HL-60 (cell line): ENCODE measurements around the gene ITGA7.

Experiments used
- SPI1 ChIP-seq: IDR thresholded peaks from 2 replicates; pipeline ENCODE4 v1.6.1; 2012; ENCODE audit warnings: low read depth, mild to moderate bottlenecking, borderline replicate concordance
- TF ChIP-seq, protein P1 (sequence below): IDR thresholded peaks from one replicate; pipeline ENCODE4 v1.5.1; 2011; ENCODE audit warnings: low read length, control low read depth, inconsistent platforms; ENCODE audit not compliant: insufficient read depth

DNA sequence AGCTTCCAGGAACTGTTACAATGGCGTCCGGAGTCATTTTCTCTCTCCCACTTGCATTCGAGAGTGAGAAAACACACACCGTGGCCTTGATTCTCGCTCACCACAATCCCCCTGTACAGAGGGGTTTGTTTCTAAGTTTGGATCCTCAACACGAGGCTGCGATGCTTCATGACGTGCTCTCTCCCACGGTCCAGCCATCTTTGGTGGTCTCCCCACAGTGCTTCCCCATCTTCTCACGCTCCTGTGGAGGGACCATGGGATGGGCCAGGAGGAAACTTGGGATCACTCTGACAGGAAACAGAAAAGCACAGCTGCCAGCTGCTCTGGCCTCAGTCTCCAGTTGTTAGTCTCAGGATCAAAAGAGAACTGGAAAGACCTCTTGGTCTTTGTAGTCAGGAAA is 42.9 kb downstream of the ITGA7 start:
- no peak for TF ChIP-seq SPI1
- TF ChIP-seq, protein P1, sequence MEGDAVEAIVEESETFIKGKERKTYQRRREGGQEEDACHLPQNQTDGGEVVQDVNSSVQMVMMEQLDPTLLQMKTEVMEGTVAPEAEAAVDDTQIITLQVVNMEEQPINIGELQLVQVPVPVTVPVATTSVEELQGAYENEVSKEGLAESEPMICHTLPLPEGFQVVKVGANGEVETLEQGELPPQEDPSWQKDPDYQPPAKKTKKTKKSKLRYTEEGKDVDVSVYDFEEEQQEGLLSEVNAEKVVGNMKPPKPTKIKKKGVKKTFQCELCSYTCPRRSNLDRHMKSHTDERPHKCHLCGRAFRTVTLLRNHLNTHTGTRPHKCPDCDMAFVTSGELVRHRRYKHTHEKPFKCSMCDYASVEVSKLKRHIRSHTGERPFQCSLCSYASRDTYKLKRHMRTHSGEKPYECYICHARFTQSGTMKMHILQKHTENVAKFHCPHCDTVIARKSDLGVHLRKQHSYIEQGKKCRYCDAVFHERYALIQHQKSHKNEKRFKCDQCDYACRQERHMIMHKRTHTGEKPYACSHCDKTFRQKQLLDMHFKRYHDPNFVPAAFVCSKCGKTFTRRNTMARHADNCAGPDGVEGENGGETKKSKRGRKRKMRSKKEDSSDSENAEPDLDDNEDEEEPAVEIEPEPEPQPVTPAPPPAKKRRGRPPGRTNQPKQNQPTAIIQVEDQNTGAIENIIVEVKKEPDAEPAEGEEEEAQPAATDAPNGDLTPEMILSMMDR: no peak
